ENCODE data around the gene DCDC1. TPM values are rescaled to one million over a fixed set of nuclear protein-coding genes. Genes with fewer than 3 reads are reported as not detected.

Gene DCDC1
- total and polyA plus RNA-seq, 2 donors = 0.09 to 1.2 TPM

DNA sequence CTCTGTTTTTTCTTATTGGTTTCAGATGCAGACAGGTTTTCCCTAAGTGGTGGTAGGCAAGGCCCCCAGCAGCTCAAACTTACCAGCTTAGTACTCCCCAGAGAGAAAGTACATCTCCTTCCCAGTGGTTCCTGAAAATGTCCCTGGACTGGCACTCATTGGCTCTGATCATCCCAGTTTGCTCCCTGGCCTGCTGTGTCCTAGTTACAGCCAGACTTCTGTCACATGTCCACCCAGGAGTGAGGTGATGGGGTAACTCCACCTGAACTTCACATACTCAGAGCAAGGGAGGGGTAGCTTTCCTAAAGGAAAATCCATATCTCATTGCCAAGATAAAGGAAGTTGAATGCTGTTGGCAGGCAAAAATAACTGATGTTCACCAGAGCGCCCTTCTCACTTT, 546.4 kb downstream of the DCDC1 start:
- Histone ChIP-seq H3K4me3 (ENCODE audit: low read depth, low read length) (no peak overlapping the region), H3K4me1 (ENCODE audit: insufficient read depth) (no peaks in the 10 kb centered on the region), H3K27ac (ENCODE audit: low read depth) (no peak overlapping the region), H3K36me3 (ENCODE audit: insufficient read depth) (no peaks in the 10 kb centered on the region)
- 92% methylated on average over 1 of the region's 1 CpG for WGBS
- no peak for DNase-seq (ENCODE audit: extremely low spot score)

DNA sequence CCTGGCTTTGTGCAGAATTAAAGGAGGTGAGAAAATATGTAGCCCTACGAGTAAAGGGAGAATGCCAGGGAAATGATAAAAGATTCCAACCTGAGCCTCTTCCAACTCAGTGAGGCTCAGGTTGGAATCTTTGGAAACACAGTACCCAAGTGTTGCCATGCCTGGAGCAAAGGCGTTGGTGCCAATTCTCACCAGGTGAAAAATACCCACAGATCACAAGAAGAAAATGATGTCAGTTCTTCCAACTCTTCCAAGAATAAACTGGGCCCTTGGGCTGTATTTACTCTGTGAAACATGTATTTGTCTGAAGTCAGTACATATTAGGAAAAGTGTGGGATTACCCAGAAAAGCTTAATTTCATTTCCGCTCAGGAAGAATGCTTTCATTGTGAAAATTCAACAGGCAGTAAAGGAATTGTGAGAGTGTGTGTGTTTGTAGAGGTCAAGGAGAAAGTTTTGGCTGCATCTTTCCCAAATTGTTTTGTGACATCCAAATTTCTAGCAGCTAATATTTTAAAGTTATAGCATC, 548.0 kb downstream of the DCDC1 start:
- H3K36me3 ChIP-seq (ENCODE audit: insufficient read depth) = no peaks in the 10 kb centered on the region
- no peaks in the 10 kb centered on the region for H3K4me1 ChIP-seq (ENCODE audit: insufficient read depth)
- H3K27ac ChIP-seq (ENCODE audit: low read depth) = no peak overlapping the region
- no peak for DNase-seq (ENCODE audit: extremely low spot score)
- 88% methylated on average over 3 of the region's 3 CpGs for WGBS
- H3K4me3 ChIP-seq (ENCODE audit: low read depth, low read length) = no peak overlapping the region

DNA sequence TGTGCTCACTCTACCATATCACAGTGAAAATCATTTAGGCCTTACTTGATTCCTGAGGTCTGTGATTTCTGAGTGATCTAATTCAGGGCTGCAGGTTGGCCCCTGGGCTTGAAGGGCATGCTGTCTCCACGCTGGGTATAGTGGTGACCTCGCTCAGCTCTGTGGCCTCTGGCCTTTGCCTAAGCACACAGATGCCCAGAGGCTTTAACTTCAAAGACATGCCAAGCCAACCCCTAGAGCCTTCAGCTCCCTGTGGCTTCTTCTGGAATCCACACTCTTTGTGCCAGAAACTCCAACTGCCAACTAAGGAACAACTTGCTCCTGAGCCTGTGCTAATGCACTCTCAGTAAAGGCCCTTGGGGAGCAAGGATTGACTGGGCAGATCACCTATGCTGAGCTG, 550.8 kb downstream of the DCDC1 start:
- Histone ChIP-seq H3K4me1 (ENCODE audit: insufficient read depth) (no peaks in the 10 kb centered on the region), H3K36me3 (ENCODE audit: insufficient read depth) (no peaks in the 10 kb centered on the region), H3K4me3 (ENCODE audit: low read depth, low read length) (no peak overlapping the region), H3K27ac (ENCODE audit: low read depth) (no peak overlapping the region)
- no peak for DNase-seq (ENCODE audit: extremely low spot score)
- 80% methylated on average over 2 of the region's 2 CpGs for WGBS

DNA sequence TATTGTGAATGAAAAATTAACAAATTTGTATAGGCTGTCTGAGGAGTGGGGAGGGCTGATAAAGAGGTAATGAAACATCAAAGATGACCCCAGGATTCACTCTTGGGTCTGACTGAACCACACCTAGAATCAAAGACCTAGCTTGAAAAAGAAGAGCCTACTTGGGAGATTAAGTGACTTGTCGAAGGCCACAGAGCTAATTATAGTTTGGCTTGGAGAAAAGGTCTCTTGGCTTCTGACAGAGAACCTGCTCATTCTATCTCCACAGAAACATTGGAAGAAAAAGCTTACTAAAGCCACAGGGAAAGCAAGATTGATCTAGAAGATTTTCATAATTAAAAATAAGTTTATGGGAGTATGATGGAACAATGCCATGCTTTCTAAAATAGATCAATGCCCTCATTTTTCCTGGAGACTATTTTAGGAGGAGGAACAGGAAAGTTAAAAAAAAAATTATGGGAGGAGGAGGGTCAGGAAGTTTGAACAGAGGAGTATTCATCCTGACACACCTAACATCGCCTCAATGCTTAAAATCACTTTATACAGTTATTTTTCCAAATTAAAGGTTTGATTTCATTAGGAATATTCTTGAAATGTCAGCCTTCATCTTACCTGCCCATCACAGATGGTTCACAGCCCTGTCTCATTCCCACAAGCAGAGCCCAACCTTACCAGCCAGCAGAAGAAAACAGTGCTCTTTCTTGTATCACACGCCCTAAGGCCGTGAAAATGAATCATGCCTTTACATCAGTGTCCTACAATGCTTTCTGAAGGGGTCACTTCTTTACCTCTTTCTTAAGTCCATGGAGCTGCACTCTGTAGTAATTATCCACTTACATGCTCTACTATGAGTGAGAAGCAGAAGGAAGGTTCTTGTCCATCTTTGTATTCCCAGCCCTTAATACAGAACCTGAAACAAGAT, 552.3 kb downstream of the DCDC1 start:
- Histone ChIP-seq H3K27ac (ENCODE audit: low read depth) (no peak overlapping the region), H3K4me3 (ENCODE audit: low read depth, low read length) (no peak overlapping the region), H3K4me1 (ENCODE audit: insufficient read depth) (no peaks in the 10 kb centered on the region), H3K36me3 (ENCODE audit: insufficient read depth) (no peaks in the 10 kb centered on the region)
- WGBS = 69% methylated on average over 4 of the region's 4 CpGs
- DNase-seq (ENCODE audit: extremely low spot score) = no peak

DNA sequence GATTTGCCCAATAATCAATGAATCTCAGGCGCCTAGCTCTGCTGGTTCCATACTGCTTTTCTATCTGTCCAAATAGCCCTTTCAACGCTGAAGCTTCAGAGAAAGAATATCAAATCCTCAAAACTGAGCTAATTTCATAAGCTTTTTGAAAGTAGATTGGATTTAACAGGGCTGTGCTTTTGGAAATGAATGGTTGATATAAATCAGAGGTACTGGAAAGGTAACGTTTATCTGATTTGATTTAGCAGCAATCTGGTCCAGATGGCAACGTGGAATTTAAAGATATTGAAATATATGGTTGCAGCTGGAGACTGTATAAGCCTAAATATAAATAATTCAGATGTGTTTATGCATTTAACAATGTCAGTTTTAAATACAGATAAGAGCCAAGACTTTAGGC, 553.9 kb downstream of the DCDC1 start:
- Histone ChIP-seq H3K36me3 (ENCODE audit: insufficient read depth) (no peaks in the 10 kb centered on the region), H3K4me3 (ENCODE audit: low read depth, low read length) (no peak overlapping the region), H3K27ac (ENCODE audit: low read depth) (no peak overlapping the region), H3K4me1 (ENCODE audit: insufficient read depth) (no peaks in the 10 kb centered on the region)
- WGBS = 44% methylated on average over 4 of the region's 4 CpGs
- no peak for DNase-seq (ENCODE audit: extremely low spot score)

DNA sequence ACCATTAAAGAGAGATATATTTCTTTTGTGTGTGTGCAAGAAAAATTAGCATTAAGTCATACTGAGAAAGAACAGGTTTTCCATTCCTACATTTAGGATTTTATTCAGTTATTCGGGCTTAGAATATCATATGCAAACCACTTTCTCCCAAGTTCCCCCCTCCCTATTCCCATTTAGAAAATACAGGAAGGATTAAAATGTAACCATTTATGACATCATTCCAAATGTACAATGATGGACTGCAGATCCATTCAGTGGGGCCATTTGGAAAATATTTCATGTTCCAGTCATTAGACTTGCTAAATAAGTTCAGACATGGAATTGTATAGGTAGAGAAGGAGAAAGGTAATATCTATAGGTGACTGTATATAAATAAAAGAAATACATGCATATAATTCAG, 554.8 kb downstream of the DCDC1 start:
- no peaks in the 10 kb centered on the region for H3K4me1 ChIP-seq (ENCODE audit: insufficient read depth)

More for the DNA sequence above, 554.8 kb downstream of the DCDC1 start:
- Histone ChIP-seq H3K36me3 (ENCODE audit: insufficient read depth) (no peaks in the 10 kb centered on the region), H3K27ac (ENCODE audit: low read depth) (no peak overlapping the region), H3K4me3 (ENCODE audit: low read depth, low read length) (no peak overlapping the region)
- no peak for DNase-seq (ENCODE audit: extremely low spot score)
- WGBS = 85% methylated on average over 1 of the region's 1 CpG

Other genes starting within 250 kb of the DCDC1 start
- 31.8 TPM for gene DNAJC24, start 121 bp upstream of the DCDC1 start, total RNA-seq
- gene DNAJC24, start 121 bp upstream of the DCDC1 start, polyA plus RNA-seq = 11.7 TPM
- gene IMMP1L, start 139.9 kb upstream of the DCDC1 start, total RNA-seq = 37.3 TPM
- 20.0 TPM for gene IMMP1L, start 139.9 kb upstream of the DCDC1 start, polyA plus RNA-seq
- gene ELP4, start 140.0 kb upstream of the DCDC1 start, total RNA-seq = 66.1 TPM
- 13.7 TPM for gene ELP4, start 140.0 kb upstream of the DCDC1 start, polyA plus RNA-seq